H9 (cell line): ENCODE results near the gene PDE4B. TPM values are rescaled to one million over a fixed set of nuclear protein-coding genes. Genes with fewer than 3 reads are reported as not detected.

Source experiments
- DNase-seq: peaks from one replicate; pipeline ENCODE4 v3.0.0-alpha.2; 2017
- H2AFZ ChIP-seq: one replicate; pipeline ENCODE4 v1.6.1; 2013; ENCODE audit warnings: mild to moderate bottlenecking, low read length, control low read depth, moderate library complexity
- H2AK5ac ChIP-seq: 2 replicates; pipeline ENCODE4 v1.6.1; 2013; ENCODE audit warnings: low read length, control low read depth, mixed read lengths; ENCODE audit not compliant: insufficient read length
- H2BK120ac ChIP-seq: one replicate; pipeline ENCODE4 v1.6.1; 2013; ENCODE audit warnings: low read depth, mild to moderate bottlenecking, low read length, control low read depth, inconsistent platforms; ENCODE audit not compliant: poor library complexity, severe bottlenecking
- H2BK12ac ChIP-seq: 2 replicates; pipeline ENCODE4 v1.6.1; 2013; ENCODE audit warnings: low read length, control low read depth, mixed read lengths, low read depth; ENCODE audit not compliant: insufficient read length
- H2BK15ac ChIP-seq: 2 replicates; pipeline ENCODE4 v1.6.1; 2013; ENCODE audit warnings: low read depth, low read length, control low read depth
- H2BK20ac ChIP-seq: one replicate; pipeline ENCODE4 v1.6.1; 2013; ENCODE audit warnings: low read depth, mild to moderate bottlenecking, low read length, control low read depth, inconsistent platforms; ENCODE audit not compliant: poor library complexity, severe bottlenecking
- H2BK5ac ChIP-seq: 2 replicates; pipeline ENCODE4 v1.6.1; 2013; ENCODE audit warnings: low read length, control low read depth, mixed read lengths; ENCODE audit not compliant: insufficient read length
- H3K14ac ChIP-seq: 2 replicates; pipeline ENCODE4 v1.6.1; 2013; ENCODE audit warnings: low read length, control low read depth; ENCODE audit not compliant: insufficient read depth
- H3K18ac ChIP-seq: 2 replicates; pipeline ENCODE4 v1.6.1; 2013; ENCODE audit warnings: low read depth, mild to moderate bottlenecking, mixed read lengths, low read length, control low read depth; ENCODE audit not compliant: insufficient read length
- H3K23ac ChIP-seq: 2 replicates; pipeline ENCODE4 v1.6.1; 2013; ENCODE audit warnings: low read length, control low read depth, mixed read lengths, low read depth; ENCODE audit not compliant: insufficient read length
- H3K23me2 ChIP-seq: 2 replicates; pipeline ENCODE4 v1.6.1; 2013; ENCODE audit warnings: low read depth, mild to moderate bottlenecking, mixed read lengths, low read length, control low read depth; ENCODE audit not compliant: insufficient read length, poor library complexity, severe bottlenecking
- H3K27ac ChIP-seq: 2 replicates; pipeline ENCODE4 v1.5.1; 2013; ENCODE audit warnings: low read length, control low read depth, mixed read lengths, low read depth; ENCODE audit not compliant: insufficient read length
- H3K27me3 ChIP-seq: 2 replicates; pipeline ENCODE4 v1.6.1; 2013; ENCODE audit warnings: low read length, control low read depth, inconsistent platforms; ENCODE audit not compliant: insufficient read depth
- H3K4ac ChIP-seq: 2 replicates; pipeline ENCODE4 v1.6.1; 2013; ENCODE audit warnings: low read depth, mild to moderate bottlenecking, control low read depth, inconsistent platforms, low read length, moderate library complexity
- H3K4me1 ChIP-seq: 2 replicates; pipeline ENCODE4 v1.6.1; 2013; ENCODE audit warnings: low read length, control low read depth, inconsistent platforms; ENCODE audit not compliant: insufficient read depth
- H3K4me2 ChIP-seq: 2 replicates; pipeline ENCODE4 v1.6.1; 2013; ENCODE audit warnings: low read length, control low read depth, mixed read lengths; ENCODE audit not compliant: insufficient read length, insufficient read depth
- H3K56ac ChIP-seq: 2 replicates; pipeline ENCODE4 v1.6.1; 2013; ENCODE audit warnings: low read depth, mild to moderate bottlenecking, mixed read lengths, low read length, control low read depth; ENCODE audit not compliant: insufficient read length
- H3K79me1 ChIP-seq: 2 replicates; pipeline ENCODE4 v1.6.1; 2013; ENCODE audit warnings: low read depth, mild to moderate bottlenecking, moderate library complexity, low read length, control low read depth, inconsistent platforms; ENCODE audit not compliant: insufficient read depth, poor library complexity, severe bottlenecking
- H3K79me2 ChIP-seq: 2 replicates; pipeline ENCODE4 v1.6.1; 2013; ENCODE audit warnings: low read length, control low read depth, inconsistent platforms; ENCODE audit not compliant: insufficient read depth
- H3K9ac ChIP-seq: 2 replicates; pipeline ENCODE4 v1.6.1; 2013; ENCODE audit warnings: low read length, control low read depth, mixed read lengths; ENCODE audit not compliant: insufficient read length; ENCODE audit errors: extremely low read depth
- H3K9me3 ChIP-seq: one replicate; pipeline ENCODE4 v1.6.1; 2013; ENCODE audit warnings: low read depth, low read length, inconsistent platforms; ENCODE audit not compliant: control insufficient read depth
- H3T11ph ChIP-seq: one replicate; pipeline ENCODE4 v1.6.1; 2013; ENCODE audit warnings: mild to moderate bottlenecking, low read length, control low read depth, inconsistent platforms
- H4K20me1 ChIP-seq: one replicate; pipeline ENCODE4 v1.6.1; 2013; ENCODE audit not compliant: control insufficient read depth, insufficient read length, insufficient read depth
- H4K5ac ChIP-seq: 2 replicates; pipeline ENCODE4 v1.6.1; 2013; ENCODE audit warnings: low read depth, mild to moderate bottlenecking, mixed read lengths, low read length, control low read depth; ENCODE audit not compliant: insufficient read length
- H4K8ac ChIP-seq: replicated peaks from 2 replicates; pipeline ENCODE4 v1.6.1; 2013; ENCODE audit warnings: low read length, control low read depth, mixed read lengths, low read depth; ENCODE audit not compliant: insufficient read length
- H4K91ac ChIP-seq: 2 replicates; pipeline ENCODE4 v1.6.1; 2013; ENCODE audit warnings: low read depth, mild to moderate bottlenecking, moderate library complexity, mixed read lengths, low read length, control low read depth; ENCODE audit not compliant: insufficient read length
- H3K27ac Mint-ChIP-seq, 3 experiments: 2 replicates in 2 of 3; 3 replicates in 1 of 3; pipeline ENCODE4 v1.8.0; 2020 to 2021; ENCODE audit warnings: mixed read lengths in 3 of 3, mild to moderate bottlenecking in 1 of 3, moderate library complexity in 1 of 3
- H3K27me3 Mint-ChIP-seq: 2 replicates; pipeline ENCODE4 v1.8.0; 2021; ENCODE audit warnings: low read depth, mild to moderate bottlenecking, moderate library complexity, mixed read lengths
- H3K36me3 Mint-ChIP-seq, 3 experiments: 2 replicates in 2 of 3; 3 replicates in 1 of 3; pipeline ENCODE4 v1.8.0; 2020 to 2021; ENCODE audit warnings: low read depth in 3 of 3, mixed read lengths in 3 of 3; ENCODE audit not compliant: insufficient read depth in 1 of 3
- H3K4me1 Mint-ChIP-seq, 2 experiments: 2 replicates each; pipeline ENCODE4 v1.8.0; 2020; ENCODE audit warnings: mixed read lengths in 2 of 2
- H3K4me3 Mint-ChIP-seq, 2 experiments: 2 replicates in 1 of 2; 3 replicates in 1 of 2; pipeline ENCODE4 v1.8.0; 2020 to 2021; ENCODE audit warnings: mild to moderate bottlenecking in 2 of 2, mixed read lengths in 2 of 2, moderate library complexity in 1 of 2
- H3K9me3 Mint-ChIP-seq, 2 experiments: 2 replicates in 1 of 2; 3 replicates in 1 of 2; pipeline ENCODE4 v1.8.0; 2020; ENCODE audit warnings: mild to moderate bottlenecking in 2 of 2, mixed read lengths in 2 of 2, moderate library complexity in 1 of 2
- CTCF ChIP-seq: fragments of 200-600 bp; sonication (generic); conservative IDR thresholded peaks from 3 replicates; pipeline ENCODE4 v1.8.0; 2021; ENCODE audit warnings: antibody characterized with exemption, mild to moderate bottlenecking
- WGBS: extraction: QIAGEN DNeasy Blood & Tissue Kit; methylation state at CpG from one replicate; pipeline ENCODE4 v1.1.7; 2013; ENCODE audit warnings: missing lambda C conversion rate, low lambda C conversion rate, mixed read lengths; ENCODE audit not compliant: insufficient read length; ENCODE audit errors: extremely low coverage; 5-methylcytosine and 5-hydroxymethylcytosine counted together
- total RNA-seq: library from RNA; stranded (reverse); gene quantifications from 2 replicates; pipeline ENCODE4 v1.2.1, GENCODE V29; 2021

PDE4B gene
- total RNA-seq, 1 experiment from 2014 or later: 19.8 TPM

- Histone ChIP-seq H3K23me2 (no peaks in the 10 kb centered on the region), H2BK15ac (no peak overlapping the region), H2BK20ac (no peak overlapping the region), H3K56ac (no peak overlapping the region), H3K23ac (no peak overlapping the region), H3K4me1 (no peaks in the 10 kb centered on the region; the same call in 1 of the 2 replicates), H3K9ac (no peak overlapping the region), H4K8ac (no peak overlapping the region), H3K4me2 (no peak overlapping the region), H3K79me1 (no peaks in the 10 kb centered on the region), H2BK12ac (no peak overlapping the region), H2BK5ac (no peak overlapping the region), H3K18ac (no peak overlapping the region), H3K4ac (no peak overlapping the region), H3K14ac (no peak overlapping the region), H4K20me1 (no peaks in the 10 kb centered on the region), H3K27me3 (no peaks in the 10 kb centered on the region), H3K9me3 (no peaks in the 10 kb centered on the region), H3T11ph (no peak overlapping the region), H2AFZ (no peak overlapping the region), H3K79me2 (no peaks in the 10 kb centered on the region), H2BK120ac (no peak overlapping the region), H4K5ac (no peak overlapping the region), H4K91ac (no peak overlapping the region), H3K27ac (no peak overlapping the region), H2AK5ac (no peak overlapping the region)
- Mint-ChIP-seq H3K4me3 (no peak overlapping the region), H3K27me3 (peaks cover 4% of the 10 kb centered on the region; the same call in 1 of the 2 replicates), H3K27ac (peak overlapping the region in 1 of 3 experiments; percentile 69; a peak in 2 of 7 replicates), H3K9me3 (no peaks in the 10 kb centered on the region), H3K4me1 (peaks cover 20 to 33% of the 10 kb centered on the region in 2 experiments), H3K36me3 (no peaks in the 10 kb centered on the region)
- no peak for DNase-seq
- no CpG with 5 or more reads among the region's 1 CpG for WGBS
- no peak for TF ChIP-seq CTCF
Observed at GRCh38 chr1:66254785-66255184, 462.1 kb downstream of the PDE4B start.
